Measurements from ENCODE around the gene ACADL.
"Not testable (repeated sequence)": the region's sequence is repeated elsewhere in the genome, so short reads cannot be mapped to it uniquely, and the experiment has no call there.

The ACADL gene

DNA sequence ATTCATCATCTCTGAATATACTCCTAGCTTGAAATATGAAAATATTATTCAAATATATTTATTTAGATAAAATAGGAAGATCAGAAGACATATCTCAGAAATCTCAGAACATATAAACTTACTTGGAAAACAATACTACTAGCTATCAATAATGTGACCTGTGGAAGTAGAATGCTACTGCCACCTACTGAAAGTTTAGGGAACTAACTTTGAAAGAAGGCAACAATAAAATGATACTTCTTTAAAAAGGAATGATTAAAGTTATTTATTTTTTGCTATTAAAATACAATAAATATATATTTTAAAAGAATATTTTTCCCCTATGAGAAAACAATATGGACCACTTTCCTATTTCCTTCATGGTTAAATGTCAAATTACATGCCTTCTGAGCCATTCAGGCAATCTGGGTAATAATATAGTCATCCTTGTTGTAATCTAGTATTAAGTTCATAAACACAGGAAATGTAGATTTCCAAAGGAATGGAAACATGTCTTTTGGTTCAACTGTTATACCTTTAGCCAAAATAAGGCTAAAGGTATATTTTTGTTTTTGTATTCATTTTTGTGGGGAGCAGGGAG lies 26.0 kb downstream of the ACADL start:
- peak in 1 of 2 experiments; percentile 30 for DNase-seq

DNA sequence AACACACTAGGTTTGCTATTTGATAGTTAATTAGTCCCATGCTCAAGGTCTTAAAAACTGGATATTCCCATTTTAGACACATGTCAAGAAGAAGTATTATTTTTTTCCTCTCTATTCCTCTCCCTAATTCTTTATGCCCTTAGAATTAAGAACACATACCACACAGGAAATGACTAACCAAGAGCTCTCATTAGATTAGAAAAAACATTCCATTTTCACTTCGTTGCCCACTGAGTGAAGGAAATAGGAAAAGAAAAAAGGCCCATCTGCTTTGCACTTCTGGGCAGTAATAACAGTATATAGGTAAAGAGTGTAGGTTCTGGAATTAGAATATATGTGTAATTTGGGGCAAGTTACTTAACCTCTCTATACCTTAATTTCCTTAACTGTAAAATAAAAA lies 26.9 kb downstream of the ACADL start:
- DNase-seq: no peak

DNA sequence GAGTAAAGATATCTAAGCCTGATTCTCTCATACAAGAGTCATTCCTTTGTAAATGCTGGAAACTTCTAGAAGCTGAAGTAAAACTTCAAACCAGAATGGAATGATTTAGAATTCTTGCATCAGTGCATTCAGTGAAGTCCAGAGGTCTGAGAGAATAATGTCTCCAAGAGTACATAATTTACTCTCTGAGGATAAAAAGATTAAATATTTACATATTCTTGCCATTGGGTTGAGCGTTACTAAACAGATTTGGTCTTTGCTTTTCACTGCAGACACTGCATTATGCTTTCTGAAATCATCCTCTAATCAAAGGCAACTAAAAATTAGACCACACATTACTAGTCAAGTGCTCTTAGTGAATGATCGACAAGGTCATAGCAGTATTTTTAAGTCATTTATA lies 27.5 kb downstream of the ACADL start:
- no peak for DNase-seq

DNA sequence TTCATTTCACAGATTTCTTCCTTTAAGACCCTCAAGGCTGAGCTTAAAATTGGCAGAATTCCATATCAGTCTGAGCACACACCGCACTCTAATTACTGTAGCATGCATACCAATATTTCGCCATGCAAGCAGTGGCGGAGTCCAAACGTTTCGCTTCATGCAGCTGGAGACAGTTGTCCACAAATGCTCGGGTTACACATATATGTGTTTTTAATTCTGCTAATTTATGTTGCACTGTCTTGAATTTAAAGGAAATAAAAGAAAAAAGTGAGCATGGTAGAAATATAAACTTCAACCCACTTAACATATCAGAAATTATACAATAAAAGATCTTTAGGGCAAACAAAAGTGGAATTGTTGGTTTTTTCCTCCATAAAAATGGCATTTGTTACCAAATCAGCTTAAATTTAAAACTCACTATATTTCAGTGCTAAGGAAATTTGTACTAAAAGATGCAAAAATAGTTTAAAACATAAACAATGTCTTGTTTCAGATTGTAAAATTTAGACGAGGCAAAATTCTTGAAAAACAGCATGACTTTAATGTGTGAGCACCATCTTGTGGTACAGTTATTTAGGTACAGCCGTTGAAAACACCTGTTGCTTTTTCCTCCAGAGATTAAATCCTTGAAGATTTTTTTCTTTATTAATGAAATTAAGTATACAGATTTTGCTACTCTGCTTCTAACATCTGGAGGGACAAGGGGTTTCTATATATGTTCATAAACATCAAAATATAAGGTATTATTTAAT lies 30.0 kb downstream of the ACADL start:
- peak; percentile 5 to 63 for DNase-seq

DNA sequence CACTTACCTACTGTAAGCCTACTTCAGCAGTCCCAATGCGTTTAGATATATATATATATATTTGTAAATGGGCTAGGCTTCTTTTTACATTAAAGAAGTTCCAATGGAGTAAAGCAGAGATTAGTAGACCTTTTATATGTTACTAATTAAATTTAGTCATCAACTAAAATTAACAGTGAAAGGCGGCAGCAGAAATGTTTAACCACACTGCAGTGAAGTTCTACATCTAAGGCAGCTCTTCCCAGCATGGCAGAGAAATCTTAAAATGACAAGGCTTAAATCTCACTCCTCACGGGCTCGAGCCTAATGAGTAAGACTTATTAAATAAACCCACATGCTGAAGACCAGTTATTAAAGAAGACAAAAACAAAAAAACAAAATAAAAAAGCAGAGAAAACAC lies 34.9 kb downstream of the ACADL start:
- no peak for DNase-seq

DNA sequence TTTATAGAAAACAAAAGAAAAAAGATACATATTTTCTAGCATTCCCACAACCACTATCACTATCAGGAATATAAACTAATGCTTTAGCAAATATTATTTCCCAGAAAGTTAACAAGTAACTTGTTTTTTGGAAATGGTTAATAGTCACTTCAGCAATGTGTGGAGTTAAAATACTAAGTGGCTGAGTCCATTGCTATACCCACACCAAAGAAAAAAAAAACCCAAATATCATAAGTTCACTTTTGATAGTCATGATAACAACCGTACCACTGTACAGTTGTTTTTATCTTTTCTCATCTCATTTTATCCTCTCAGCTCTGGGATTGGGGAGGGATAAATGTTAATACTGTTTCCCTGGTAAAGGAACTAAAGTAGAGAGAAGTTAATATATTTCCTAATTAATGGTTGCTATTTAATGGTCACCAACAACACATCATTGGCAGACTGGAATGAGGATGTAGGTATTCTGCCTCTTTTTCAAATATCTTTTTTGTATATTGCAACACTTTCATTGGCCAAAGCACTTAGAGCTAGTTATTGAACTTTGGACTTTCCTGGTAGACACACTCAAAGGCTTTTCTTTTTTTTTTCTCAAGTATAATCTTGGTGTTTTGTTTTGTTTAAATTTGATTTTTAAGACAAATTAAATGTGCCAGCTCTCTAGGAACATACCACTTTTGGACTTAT lies 35.7 kb downstream of the ACADL start:
- no peak for DNase-seq

DNA sequence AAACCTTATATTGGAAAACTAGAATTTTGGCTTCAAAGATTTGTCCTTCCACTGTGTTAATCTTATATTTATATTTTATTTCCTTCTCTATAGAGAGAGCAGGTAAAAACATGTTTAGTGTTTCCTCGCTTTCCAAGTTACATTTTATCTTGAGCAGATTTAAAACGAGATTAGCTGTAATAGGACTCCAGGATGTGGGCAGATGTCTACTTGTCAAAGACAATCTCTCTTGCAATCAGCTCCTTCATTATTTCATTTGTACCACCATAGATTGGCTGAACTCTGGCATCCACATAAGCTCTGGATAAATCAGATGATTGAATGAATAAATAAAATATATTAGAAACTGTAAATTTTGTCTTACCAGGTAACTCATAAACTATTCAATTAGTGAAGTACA lies 36.5 kb downstream of the ACADL start:
- no peak for DNase-seq

DNA sequence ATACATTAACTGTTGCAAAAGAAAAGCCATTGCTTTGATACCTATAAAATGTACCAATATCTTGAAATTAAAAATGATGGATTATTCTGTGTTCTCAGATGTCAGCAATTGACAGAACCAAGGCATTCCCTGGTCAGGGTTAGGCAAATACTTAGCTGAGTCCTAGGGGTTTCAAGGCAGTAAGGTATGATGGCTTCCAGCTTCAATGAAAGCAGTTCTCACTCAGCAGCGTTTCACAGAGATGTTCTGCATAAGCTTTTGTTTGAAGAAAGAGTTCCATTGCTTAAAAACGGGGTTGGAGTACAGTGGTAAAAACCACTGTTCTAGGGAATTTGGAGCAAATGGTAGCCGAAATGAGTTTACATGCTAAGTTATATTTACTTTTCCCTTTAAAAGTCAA lies 37.1 kb downstream of the ACADL start:
- DNase-seq: no peak

DNA sequence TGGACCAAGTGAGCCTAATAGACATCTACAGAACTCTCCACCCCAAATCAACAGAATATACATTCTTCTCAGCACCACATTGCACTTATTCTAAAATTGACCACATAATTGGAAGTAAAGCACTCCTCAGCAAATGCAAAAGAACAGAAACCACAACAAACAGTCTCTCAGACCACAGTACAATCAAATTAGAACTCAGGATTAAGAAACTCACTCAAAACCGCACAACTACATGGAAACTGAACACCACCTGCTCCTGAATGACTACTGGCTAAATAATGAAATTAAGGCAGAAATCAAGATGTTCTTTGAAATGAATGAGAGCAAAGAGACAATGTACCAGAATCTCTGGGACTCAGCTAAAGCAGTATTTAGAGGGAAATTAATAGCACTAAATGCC lies 41.3 kb downstream of the ACADL start:
- DNase-seq: not testable (repeated sequence)

DNA sequence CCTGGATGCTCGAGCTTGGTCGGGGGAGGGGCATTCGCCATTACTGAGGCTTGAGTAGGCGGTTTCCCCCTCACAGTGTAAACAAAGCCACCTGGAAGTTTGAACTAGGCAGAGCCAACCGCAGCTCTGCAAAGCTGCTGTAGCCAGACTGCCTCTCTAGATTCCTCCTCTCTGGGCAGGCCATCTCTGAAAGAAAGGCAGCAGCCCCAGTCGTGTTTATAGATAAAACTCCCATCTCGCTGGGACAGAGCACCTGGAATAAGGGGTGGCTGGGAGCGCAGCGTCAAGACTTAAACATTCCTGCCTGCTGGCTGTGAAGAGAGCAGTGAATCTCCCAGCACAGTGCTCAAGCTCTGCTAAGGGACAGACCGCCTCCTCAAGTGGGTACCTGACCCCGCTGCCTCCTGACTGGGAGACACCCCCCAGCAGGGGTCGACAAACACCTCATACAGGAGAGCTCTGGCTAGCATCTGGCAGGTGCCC lies 43.6 kb downstream of the ACADL start:
- not testable (repeated sequence) for DNase-seq

DNA sequence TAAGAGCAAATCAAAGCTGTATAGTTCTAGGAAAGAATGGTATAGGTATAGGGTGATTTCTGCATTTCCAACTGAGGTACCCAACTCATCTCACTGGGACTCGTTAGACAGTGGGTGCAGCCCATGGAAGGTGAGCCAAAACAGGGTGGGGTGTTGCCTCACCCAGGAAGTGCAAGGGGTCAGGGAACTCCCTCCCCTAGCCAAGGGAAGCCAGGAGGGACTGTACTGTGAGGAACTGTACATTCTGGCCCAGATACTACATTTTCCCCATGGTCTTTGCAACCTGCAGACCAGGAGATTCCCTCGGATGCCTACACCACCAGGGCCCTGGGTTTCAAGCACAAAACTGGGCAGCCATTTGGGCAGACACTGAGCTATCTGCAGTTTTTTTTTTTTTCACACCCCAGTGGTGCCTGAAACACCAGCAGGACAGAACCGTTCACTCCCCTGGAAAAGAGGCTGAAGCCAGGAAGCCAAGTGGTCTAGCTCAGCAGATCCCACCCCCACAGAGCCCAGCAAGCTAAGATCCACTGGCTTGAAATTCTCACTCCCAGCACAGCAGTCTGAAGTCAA lies 44.1 kb downstream of the ACADL start:
- DNase-seq: not testable (repeated sequence)

DNA sequence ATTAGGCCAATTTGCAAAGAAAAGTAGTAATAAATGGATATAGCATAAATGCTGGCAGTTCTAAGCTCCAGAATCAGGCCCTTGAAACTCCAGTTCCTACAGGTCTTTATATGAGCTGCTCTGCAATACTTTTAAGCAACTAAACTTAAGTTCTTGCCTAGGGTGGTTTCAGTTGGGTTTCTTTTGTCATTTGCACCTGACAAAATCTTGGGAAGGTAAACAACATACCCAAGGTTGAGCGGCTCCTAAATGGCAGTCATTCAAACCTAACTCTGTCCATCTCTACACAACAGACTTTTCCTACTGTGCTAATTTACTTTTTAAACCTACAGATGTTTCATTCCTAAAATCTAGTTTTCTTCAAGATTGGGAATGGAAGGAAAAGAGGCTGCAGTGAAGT lies 44.8 kb downstream of the ACADL start:
- no peak for DNase-seq

DNA sequence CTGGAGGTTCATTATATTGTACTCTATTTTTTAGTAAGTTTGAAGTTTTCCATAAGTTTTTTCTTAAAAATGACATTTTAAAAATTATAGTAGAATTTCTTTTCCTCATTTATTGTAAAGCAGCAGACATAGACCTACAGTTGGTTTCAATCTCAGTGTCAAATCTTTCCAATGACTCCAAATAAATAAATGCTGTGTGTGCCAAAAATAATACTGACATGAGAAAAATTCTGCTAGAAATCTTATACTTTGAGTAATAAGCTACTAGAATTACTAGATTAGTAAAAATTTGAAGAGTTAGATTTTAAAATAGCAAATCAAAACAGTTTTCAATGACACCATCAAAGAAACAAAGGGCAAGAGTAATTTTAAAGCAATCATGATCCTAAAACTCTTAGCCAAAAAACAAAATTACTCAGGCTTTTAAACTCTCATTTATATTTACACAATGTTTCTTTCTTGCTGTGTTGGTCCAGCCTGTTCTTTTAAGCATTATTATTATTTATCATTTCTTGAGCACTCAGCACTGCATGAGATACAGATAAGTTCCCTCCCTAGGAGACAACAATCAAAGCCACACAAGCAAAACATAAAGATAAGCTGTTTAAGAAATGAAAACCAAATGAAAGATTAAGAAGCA lies 45.8 kb downstream of the ACADL start:
- DNase-seq: no peak

DNA sequence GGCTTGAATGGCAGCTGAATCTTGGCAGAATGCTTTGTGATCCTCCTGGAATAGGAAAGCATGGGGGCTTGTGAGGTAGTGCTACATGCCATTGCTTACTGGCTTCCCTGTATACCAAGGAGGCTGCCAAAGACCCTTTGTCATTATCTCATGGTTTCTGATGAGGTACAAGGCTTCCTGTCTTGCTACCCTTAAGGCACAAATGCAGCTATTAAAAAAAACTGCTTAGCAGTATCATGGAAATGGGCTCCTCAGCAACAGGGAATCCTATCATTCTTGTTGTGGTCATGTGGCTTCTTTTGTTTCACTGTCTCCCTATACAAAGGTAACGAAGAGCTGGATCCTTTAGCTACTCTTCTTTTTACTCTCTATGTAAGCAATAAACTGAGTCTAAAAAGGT lies 47.5 kb downstream of the ACADL start:
- DNase-seq: no peak

DNA sequence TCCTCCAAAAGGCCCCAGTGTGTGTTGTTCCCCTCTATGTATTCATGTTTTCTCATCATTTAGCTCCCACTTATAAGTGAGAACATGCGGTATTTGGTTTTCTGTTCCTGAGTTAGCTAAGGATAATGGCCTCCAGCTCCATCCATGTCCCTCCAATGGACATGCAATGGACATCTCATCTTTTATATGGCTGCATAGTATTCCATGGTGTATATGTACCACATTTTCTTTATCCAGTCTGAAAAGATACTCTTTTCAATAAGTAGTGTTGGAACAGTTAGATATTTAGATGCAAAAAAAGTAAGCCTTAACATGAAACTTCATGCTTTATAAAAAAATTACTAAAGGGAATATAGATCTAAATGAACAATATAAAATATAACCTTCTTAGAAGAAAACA lies 48.1 kb downstream of the ACADL start:
- DNase-seq: not testable (repeated sequence)

DNA sequence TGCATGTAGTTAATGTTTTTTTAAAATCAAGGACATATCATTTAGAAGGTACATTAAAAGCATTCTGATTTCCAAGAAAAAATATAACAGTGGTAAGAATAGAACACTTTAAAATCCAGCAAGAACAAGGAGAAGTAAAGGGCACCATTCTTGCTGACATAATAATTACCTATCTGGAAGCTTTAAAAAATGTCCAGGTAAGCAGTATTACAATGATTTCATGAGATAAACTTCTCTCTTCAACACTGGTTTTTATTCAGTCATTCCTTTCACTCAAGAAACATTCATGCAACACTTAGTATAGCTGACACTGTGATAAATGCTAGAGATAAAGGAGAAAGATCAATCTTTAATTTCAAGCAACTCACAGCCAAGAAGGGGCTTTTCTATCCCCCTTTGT lies 51.2 kb downstream of the ACADL start:
- no peak for DNase-seq

DNA sequence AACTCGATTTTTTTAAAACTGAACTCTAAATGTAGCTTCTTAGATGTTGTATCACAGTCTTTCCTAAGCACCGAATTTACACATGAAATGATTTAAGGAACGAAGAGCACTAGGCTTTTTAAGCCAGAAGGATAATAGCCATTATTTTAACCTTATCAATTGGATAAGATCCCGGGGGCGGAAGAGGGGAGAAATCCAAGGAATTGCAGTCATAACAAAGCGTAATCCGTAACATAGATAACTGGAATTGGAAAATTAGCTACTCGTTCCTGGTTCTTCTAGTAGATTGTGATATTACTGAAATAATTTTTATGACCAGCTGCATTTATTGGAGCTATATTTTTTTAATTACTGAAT lies 53.0 kb downstream of the ACADL start:
- no peak for DNase-seq

DNA sequence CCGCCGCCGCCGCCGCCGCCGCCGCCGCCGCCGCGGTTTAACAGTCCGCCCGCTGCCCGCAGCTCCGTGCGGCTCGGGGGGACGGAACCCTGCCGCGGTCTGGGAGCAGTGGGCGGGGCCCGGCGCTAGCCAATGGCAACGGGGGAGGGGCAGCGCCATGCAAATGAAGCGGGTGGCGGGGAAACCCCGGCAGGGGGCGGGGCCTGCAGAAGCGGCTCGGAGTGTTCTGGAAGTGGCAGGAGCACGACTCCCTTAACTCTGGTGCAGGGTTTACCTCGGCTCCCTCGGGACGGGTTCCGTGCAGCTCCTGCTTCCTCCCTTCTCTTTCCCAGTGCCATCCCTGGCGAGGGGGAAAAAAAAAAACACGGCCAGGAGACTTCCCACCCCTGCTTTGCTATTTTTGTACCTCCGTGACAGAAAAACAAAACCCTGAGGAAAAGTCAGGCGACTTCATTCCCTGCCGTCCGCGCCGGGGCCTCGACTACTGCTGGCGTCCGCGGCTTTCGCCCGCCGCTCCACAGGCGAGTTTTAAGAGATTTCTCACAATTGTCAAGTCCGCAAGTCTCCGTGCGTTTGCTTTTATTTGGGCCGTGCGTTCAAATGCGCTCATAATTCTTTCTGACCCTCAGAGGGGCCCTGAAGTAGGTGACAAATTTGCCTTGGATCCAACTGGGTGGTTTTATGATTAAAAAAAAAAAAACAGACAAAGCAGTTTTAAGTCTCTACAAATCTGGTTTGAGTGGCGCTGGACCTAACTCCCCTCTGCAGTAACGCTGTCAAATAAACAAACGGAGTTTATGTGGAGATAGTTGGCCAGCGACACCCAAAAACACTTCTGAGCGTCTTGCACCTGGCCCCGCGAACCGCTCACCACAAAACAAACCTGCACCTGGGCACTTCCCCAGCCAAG lies 53.7 kb downstream of the ACADL start, which contains the start of gene KANSL1L:
KANSL1L (minus strand) TSS at position 101 of the 910 bp plus-strand sequence. CDS start 16,827 bp downstream, outside the sequence.
- DNase-seq: peak; percentile 85 to 97

DNA sequence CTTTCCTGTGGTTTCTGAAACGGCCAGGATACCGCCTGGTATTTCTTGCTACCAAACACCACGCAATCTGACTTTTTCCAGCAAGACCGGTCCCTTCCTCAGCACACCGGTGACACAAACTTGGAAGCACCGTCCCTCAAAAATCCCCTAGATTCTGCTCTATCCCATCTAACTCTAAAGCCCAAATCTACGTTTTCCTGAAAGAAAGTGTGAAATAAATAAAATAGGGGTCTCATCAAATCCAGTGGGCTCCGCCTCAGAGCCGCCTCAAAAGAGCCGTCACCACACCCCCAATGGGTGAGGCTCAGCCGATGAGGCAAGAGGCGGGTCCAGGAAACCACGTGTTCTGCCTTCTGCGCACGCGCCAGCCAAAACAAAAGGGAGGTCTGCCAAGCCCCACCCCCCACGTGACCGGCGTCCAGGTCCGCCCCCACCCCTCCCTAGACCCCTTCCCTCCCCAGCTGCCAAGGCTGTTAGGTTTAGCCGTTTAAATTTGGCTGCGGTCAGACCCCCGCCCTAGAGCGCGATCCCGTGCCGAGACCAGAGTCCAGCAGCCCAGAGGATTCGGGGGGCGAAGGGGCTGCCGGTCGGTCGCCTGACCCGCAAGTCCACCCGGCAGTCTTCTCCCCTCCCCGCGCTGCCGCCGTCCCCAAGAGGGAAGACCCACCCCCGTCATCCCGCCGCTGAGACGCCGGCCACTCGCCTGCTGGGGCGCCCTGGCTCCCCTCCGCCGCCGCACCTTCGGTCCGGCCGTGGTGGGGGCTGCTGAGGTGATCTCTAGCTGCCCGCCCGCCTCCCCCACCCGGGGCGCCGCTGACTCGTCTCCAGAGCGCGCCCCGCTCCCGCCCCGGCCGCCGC lies 54.6 kb downstream of the ACADL start:
- DNase-seq: peak; percentile 84 to 96

DNA sequence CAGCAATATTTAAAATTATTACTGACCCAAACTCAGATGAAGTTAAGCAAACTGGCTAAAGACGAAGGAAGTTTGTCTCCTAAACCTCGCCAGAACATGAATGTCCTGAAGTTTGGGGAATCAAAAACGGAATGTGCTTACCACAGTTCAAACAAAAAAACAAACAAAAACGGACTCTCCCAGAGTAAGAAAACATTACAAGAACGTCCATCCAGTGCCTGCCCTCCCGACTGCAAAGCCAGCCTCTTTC lies 55.1 kb downstream of the ACADL start:
- no peak for DNase-seq

DNA sequence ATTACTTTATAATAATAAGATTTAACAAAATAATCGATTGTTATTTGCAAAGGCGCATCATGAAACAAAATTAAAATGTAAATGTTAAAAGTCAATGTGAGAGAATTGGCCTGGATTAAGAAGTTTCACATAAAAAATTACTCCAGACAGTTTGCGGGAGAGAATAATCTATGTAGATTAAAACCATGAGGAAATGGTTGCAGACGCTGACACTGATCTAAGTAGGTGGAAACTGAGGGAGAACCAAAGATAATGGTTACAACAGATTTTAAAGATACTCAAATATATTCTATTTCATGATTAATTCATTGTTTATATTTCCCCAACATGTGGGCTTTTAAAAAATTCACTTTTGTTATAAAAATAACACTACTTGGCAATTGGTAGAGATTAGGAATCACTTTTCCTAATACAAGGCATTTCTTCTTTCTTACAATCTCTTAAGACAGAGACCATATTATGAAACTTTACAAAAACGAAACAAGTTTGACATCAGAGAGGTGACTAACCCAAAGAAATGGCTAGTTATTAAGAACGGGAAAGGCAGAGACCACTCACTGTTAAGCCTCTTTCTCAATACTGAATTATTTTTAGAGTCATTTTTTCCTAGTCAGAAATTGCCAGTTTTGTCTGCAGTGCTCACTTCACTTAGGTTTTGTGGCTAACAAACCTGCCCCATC lies 55.6 kb downstream of the ACADL start:
- no peak for DNase-seq

Measured in NCI-H446 (cell line).